GM12892 (cell line): ENCODE results near the gene PIGM.

ENCODE experiments used
- POLR2A ChIP-seq: IDR thresholded peaks from 2 replicates; pipeline ENCODE4 v1.6.1; 2011; ENCODE audit warnings: low read depth, low read length, control low read depth
- TAF1 ChIP-seq: IDR thresholded peaks from 2 replicates; pipeline ENCODE4 v1.6.1; 2011; ENCODE audit warnings: low read depth, mild to moderate bottlenecking, control low read depth, low read length, borderline replicate concordance

GRCh38 chr1:160077486-160077885, 45.7 kb upstream of the PIGM start:
- no peak for TF ChIP-seq POLR2A
- TF ChIP-seq TAF1 = no peak
